Measurements from ENCODE around the gene ANKFY1. TPM values are rescaled to one million over a fixed set of nuclear protein-coding genes. Genes with fewer than 3 reads are reported as not detected.

ANKFY1 gene
- total RNA-seq, 1 experiment from 2014 or later, result 38.9 TPM

DNA sequence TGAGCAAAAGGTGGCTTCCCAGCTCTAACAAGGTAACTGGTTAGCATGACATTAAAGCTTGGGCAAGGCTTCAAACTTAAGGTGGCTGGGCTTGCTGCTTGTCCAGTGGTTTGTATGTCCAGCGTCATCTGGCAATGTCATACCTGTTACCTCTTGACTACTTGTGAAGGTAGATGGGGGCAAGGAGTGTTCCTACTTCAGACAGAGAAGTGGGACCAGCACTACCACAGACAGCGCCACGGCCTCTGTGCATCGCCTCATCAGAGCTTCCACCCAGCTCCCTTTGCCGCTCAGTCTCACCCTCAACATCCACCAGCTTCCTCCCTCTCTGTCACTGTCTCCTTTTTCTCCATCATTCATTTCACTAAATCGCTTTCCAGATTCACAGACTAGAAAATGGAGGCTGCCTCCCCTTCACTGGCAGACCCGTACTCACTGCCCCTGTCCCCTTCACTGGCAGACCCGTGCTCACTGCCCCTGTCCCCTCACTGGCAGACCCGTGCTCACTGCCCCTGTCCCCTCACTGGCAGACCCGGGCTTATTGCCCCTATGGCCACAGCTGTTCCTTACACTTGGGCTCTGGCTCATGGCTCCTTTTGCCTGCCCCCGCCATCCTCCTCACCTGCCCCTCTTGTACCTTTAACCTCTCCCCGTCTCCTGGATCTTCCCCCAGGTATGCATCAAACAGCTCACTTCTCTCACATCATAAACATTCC, 106.0 kb downstream of the ANKFY1 start:
- RAD21 ChIA-PET (ENCODE audit: low non-redundant PET in 1 of 2, low total read pairs in 2 of 2, uncharacterized antibody in 2 of 2, unreplicated experiment in 2 of 2), result no interaction called here
- intact Hi-C loops (cut with micrococcal nuclease), result no loop called here

More for the DNA sequence above, 106.0 kb downstream of the ANKFY1 start:
- no peak overlapping the region for H3K9ac ChIP-seq (ENCODE audit: low read length)
- peaks cover 7 to 13% of the 10 kb centered on the region in 2 experiments; a peak in 3 of 4 replicates for H3K4me1 ChIP-seq (ENCODE audit: control insufficient read depth in 1 of 2, insufficient read depth in 2 of 2, low read length in 2 of 2)
- no peaks in the 10 kb centered on the region for H3K9me3 ChIP-seq (ENCODE audit: control insufficient read depth in 1 of 2, insufficient read depth in 1 of 2, low read depth in 1 of 2, low read length in 2 of 2)
- ATAC-seq (no peak), DNase-seq (ENCODE audit: low read depth, low spot score) (no peak)
- no peaks in the 10 kb centered on the region for H4K20me1 ChIP-seq (ENCODE audit: insufficient read depth)
- H2AFZ ChIP-seq (ENCODE audit: low read depth, low read length, poor library complexity, severe bottlenecking), result no peak overlapping the region
- ChIA-PET CTCF (no interaction called here), POLR2A (interaction anchor here (3.3 kb wide), 1 partner anchor 14 kb away, joined by 13 read pairs; the partner anchor contains the start of genes CYB5D2 and ZZEF1)
- no peak overlapping the region for H3K4me3 ChIP-seq (replicated peaks in 1 of 2; ENCODE audit: low read depth in 1 of 2, low read length in 2 of 2)
- no peaks in the 10 kb centered on the region; a peak in 1 of 4 replicates for H3K36me3 ChIP-seq (ENCODE audit: control insufficient read depth in 1 of 2, insufficient read depth in 2 of 2, low read length in 2 of 2)
- TF ChIP-seq EZH2 (IDR thresholded peaks at IDR 0.05), result no peak
- no peak for TF ChIP-seq POLR2A (IDR thresholded peaks at IDR 0.05; ENCODE audit: borderline replicate concordance, extremely low read depth, insufficient read depth, insufficient read length)
- TF ChIP-seq ZFX (IDR thresholded peaks at IDR 0.05), result no peak
- TF ChIP-seq, protein P1, sequence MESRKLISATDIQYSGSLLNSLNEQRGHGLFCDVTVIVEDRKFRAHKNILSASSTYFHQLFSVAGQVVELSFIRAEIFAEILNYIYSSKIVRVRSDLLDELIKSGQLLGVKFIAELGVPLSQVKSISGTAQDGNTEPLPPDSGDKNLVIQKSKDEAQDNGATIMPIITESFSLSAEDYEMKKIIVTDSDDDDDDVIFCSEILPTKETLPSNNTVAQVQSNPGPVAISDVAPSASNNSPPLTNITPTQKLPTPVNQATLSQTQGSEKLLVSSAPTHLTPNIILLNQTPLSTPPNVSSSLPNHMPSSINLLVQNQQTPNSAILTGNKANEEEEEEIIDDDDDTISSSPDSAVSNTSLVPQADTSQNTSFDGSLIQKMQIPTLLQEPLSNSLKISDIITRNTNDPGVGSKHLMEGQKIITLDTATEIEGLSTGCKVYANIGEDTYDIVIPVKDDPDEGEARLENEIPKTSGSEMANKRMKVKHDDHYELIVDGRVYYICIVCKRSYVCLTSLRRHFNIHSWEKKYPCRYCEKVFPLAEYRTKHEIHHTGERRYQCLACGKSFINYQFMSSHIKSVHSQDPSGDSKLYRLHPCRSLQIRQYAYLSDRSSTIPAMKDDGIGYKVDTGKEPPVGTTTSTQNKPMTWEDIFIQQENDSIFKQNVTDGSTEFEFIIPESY (IDR thresholded peaks at IDR 0.05; ENCODE audit: extremely low read depth, insufficient replicate concordance, low read length), result no peak
- TF ChIP-seq ELF1 (IDR thresholded peaks at IDR 0.05; ENCODE audit: borderline replicate concordance, low read depth), result no peak
- TF ChIP-seq, protein P2, sequence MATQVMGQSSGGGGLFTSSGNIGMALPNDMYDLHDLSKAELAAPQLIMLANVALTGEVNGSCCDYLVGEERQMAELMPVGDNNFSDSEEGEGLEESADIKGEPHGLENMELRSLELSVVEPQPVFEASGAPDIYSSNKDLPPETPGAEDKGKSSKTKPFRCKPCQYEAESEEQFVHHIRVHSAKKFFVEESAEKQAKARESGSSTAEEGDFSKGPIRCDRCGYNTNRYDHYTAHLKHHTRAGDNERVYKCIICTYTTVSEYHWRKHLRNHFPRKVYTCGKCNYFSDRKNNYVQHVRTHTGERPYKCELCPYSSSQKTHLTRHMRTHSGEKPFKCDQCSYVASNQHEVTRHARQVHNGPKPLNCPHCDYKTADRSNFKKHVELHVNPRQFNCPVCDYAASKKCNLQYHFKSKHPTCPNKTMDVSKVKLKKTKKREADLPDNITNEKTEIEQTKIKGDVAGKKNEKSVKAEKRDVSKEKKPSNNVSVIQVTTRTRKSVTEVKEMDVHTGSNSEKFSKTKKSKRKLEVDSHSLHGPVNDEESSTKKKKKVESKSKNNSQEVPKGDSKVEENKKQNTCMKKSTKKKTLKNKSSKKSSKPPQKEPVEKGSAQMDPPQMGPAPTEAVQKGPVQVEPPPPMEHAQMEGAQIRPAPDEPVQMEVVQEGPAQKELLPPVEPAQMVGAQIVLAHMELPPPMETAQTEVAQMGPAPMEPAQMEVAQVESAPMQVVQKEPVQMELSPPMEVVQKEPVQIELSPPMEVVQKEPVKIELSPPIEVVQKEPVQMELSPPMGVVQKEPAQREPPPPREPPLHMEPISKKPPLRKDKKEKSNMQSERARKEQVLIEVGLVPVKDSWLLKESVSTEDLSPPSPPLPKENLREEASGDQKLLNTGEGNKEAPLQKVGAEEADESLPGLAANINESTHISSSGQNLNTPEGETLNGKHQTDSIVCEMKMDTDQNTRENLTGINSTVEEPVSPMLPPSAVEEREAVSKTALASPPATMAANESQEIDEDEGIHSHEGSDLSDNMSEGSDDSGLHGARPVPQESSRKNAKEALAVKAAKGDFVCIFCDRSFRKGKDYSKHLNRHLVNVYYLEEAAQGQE (IDR thresholded peaks at IDR 0.05; ENCODE audit: low read depth), result no peak
- BruUV-seq (replicated peaks), result no TSS peak
- no peak overlapping the region for H3K4me2 ChIP-seq (ENCODE audit: low read length)
- H3K27ac ChIP-seq (ENCODE audit: low read depth, low read length), result no peak overlapping the region
- no peaks in the 10 kb centered on the region for H3K27me3 ChIP-seq (ENCODE audit: insufficient read depth, low read length)
- H3K9me2 ChIP-seq (ENCODE audit: insufficient read depth), result no peaks in the 10 kb centered on the region
- H3K79me2 ChIP-seq (ENCODE audit: insufficient read depth, low read length), result no peaks in the 10 kb centered on the region

All from HCT116 (cell line).